Left lobe of liver (tissue), 2 donors: ENCODE results near the gene EEA1. TPM values are rescaled to one million over a fixed set of nuclear protein-coding genes. Genes with fewer than 3 reads are reported as not detected.
"Not testable (repeated sequence)": the region's sequence is repeated elsewhere in the genome, so short reads cannot be mapped to it uniquely, and the experiment has no call there.

Source experiments
- ATAC-seq: fragments of 200-7000 bp; cut with Tn5 transposase; one replicate; pipeline ENCODE4 v1.9.1; 2020; ENCODE audit warnings: mild to moderate bottlenecking, moderate library complexity
- DNase-seq: peaks from one replicate; pipeline ENCODE4 v3.0.0-alpha.2; 2020; ENCODE audit warnings: low spot score
- total RNA-seq: library from RNA; stranded (reverse); gene quantifications from one replicate; pipeline ENCODE4 v1.2.1, GENCODE V29; 2021
- donor health status: DM: no; HTN: no; CAD: no; lungs with moderate emphysema.
- donor health status: DM: no; HTN: yes; CAD: no.

Gene EEA1
- total RNA-seq, 1 donor from 2014 or later = 12.5 TPM

DNA sequence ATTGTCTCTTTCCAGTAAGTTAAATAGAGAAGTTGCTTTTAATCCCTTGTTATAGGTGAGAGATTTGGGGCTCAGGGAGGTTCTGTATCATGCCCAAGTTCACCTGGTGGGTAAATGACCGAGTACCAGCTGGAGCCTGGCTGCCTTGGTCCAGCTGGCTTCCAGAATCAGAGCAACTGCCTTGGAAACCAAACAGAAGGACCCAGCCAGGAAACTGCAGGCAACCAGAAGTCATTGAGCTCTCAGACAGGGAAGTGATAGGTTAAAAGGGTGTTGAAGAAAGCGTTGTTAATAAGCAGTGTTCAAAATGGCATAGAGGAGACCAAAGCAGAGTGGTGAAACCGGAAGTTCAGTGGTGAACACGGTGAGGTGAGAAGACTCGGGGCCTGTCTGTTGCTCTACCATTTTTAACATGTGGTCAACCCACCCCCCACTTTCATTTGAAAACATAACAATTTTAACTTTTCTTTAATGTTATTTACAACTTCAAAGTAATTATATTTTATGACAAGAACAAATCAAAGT, 171.4 kb downstream of the EEA1 start:
- DNase-seq (no peak), ATAC-seq (no peak)

DNA sequence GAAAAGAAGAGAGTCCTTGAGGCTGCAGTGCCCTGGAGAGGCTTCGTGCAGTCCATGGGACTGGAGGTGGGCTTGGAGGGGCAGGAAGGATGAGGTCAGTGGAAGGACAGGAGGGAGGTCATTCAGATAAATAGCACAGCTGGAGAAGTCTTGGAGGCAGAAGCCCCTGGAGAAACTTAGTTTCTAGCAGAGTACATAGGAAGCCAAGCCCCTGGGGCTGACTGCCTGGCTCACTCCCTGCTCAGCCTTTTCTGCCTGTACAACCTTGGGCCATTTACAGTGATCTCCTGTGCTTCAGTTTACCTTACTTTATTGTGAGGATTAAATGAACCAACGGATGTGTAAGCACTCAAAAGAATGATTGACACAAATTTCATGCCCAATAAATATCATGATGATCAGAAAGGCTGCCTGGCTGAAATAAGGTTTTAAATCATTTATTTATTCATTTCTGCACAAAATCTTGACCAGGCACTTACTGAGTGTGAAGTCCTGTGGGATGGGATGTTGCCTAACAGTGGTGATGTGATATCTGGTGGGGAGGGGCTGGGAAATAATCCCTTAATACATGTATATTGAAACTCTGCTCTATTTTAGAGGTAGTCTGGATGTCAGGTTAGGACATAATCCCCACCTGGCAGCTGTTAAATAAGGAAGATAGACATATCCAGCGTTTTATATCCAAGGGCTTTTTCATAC, 172.0 kb downstream of the EEA1 start:
- DNase-seq = no peak
- ATAC-seq = no peak

DNA sequence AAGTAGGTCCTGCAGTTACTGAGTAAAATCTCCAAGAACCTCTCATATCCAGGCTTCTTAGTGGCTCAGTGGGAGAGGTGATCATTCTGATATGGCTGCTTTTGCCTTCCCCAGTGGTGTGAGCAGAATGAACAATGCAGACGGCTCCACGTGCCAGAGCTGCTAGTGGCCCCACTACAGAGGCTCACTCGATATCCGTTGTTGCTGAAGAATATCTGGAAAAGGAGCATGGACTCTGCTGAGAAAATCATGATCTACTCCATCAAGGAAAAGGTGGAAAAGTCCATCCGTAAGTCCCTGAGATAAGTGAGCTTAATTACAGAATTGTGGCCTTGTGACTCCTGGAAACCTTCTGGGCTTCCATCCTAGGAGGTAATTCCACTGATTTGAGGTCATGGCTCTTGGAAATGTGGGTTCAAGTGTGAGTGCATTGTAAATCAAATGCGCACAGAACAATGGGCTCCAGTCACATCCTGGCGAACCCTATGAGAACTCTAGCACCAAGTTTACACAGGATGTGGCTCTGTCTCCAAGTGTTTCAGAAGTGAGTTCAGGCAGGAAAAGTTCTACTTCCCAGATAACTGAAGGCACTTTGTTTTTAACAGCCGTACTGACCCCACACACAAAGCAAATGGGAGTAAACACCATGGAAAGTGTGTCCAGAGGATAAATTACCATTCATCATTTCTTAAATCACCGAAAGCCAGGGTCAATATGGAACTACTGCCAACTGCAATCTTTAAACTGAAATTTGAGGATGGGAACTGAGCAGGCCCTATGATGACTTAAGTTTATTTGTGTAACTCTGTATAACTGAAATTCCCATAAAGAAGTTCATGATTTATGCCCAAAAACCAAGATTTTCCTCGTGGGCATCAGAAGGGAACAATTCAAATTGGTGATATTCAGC, 174.9 kb downstream of the EEA1 start:
- no peak for DNase-seq
- ATAC-seq = peak; percentile 65

DNA sequence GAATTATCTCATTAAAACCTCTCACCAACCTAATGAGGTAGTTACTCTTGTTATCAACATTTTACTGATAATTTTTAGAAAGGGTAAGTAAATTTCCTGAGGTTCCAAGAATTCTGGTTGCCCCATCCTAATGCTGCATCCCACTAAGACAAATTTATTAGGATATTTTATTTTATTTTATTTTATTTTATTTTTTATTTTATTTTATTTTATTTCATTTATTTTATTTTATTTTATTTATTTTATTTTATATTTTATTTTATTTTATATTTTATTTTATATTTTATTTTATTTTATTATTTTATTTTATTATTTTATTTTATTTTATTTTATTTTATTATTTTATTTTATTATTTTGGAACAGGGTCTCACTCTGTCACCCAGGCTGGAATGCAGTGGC, 179.4 kb downstream of the EEA1 start:
- not testable (repeated sequence) for DNase-seq, ATAC-seq

DNA sequence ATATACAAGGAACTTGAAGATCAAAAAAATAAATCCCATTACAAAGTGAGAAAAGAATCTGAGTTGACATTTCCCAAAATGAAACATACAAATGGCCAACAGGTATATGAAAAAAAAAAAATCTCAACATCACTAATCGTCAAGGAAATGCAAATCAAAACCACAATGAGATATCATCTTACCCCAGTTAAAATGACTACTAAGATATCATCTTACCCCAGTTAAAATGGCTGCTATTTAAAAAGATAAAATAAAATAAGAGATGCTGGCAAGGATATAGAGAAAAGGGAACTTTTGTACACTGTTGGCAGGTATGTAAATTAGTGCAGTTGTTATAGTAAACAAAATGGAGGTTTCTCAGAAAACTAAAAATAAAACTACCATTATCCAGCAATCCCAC, 181.9 kb downstream of the EEA1 start:
- DNase-seq (no peak), ATAC-seq (no peak)

DNA sequence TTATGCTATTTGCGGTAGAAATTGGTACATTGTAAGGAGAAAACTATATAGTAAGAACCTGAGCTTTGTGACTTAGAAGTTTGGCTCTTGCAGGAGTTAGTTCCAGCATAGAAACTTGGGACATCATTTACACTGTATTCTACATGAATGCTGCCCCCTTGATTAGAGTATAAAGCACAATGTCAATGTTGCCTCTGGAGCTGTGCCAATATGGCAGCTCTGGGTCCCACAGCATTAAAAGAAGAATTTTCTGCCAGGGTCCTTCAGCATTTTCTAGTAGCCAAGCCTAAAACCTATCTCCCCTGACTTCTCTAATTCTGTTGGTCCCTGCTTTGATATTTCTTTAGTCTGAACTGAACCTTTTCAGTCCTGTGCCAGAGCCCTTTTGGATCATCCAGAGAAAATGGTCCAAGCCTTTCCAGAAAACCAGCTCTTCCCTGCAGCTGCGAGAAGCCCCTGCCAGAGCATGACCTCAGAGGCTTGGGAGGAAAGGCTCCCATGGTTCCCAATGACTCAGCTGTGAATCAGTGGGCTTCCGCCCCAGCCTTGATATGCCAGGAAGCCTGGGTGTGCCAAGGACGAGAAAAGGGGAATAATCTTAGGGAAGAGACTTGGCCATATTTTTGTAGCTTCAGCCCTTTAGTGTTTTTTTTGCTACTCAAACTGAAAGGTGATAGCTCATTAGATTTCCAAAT, 183.1 kb downstream of the EEA1 start:
- DNase-seq (no peak), ATAC-seq (no peak)

DNA sequence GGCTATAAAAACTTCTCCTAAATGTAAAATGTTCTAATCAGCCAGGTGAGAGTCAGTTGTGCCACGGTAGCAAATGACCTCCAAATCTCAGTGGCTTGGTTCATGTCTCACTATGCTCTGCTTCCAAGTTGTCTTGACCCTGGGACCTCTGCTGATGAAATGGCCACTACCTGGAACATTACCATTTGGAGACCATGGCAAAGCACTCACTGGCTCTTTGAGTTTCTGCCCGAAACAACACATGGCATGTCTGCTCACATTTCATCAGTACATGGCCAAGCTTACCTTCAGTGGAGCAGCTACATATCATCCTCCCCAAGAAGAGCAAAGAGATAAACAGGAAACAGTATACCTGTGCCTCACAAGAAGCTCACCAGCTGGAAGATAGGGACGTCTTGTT, 186.1 kb downstream of the EEA1 start:
- no peak for DNase-seq
- ATAC-seq = no peak

DNA sequence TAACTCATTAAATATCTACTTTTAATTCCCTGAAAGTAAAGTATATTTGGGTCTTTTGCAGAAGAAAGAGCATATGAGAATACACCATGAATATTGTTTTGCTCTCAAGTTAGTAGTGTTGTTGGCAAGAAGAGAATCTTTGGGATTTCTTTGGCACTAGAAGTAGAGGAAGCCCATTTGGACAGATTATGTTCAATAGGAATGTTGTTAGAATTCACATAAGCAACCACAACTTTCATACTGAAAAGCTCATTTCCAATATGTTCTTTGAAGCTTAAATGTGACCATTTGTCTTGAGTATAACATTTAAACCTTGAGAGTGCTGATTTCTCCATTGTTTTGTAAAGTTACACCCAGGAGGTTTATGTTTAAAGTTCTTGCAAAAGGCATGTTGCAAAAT, 188.7 kb downstream of the EEA1 start:
- no peak for DNase-seq
- ATAC-seq = no peak

DNA sequence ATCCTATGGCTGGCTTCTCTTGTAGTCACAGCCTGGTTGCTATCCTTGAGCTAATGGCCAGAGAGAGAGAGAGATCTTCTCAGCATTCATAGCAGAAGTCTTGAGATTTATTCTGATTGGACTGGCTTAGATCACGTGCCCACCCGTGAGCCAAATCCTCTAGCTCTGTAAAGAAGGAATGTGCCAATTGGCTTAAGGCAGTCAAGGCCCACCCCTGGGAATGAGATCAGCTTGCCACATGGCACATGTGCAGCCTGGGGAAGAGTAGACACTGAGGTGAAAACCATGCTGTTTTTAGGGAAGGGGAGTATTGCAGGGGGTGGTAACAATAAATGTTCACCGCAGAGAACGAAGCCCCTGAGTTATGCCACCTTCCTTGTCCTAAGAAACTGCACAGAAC, 190.0 kb downstream of the EEA1 start:
- no peak for ATAC-seq
- no peak for DNase-seq

DNA sequence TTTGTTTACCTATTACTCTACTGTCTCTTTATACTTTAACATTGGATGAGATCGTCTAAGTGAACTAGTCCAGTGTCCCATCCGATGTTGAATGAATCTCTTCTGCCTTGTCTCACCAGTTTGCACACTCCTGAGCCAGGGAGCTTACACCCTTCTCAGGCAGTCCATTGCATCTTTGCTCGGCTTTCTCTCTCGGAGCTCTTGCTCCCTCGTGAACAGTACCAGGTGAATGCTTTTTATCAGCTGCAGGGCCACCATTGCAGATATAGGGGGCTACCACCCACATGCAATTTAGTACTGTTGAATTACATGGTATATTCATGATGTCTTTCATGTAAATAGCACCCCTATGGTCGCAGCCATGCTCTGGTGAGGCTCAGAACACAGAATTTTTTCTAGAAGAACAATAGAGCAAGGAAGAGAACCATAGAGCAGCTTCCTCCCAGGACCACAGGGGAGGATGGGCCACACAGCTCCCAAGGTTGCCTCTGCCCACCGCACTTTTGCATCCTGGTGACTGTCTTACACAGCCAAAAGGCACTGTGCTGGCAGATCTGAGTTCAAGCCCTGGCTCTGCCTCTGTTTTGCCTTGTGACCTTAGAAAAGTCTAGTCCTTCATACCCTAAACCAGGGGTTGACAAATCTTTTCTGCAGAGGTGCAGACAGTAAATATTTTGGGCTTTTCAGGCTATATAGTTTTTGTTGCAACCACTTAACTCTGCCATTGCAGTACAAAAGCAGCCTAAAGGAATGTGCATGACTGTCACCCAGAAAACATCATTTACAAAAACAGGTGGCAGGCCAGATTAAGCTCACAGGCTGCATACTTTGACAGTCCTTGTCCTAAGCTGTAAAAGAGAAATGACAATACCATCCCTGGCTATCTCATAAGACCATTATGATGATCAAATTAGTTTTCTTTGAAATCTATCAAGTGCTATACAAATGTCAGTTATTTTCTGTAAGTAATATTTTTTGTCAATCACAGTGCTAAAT, 190.9 kb downstream of the EEA1 start:
- DNase-seq (no peak), ATAC-seq (no peak)

DNA sequence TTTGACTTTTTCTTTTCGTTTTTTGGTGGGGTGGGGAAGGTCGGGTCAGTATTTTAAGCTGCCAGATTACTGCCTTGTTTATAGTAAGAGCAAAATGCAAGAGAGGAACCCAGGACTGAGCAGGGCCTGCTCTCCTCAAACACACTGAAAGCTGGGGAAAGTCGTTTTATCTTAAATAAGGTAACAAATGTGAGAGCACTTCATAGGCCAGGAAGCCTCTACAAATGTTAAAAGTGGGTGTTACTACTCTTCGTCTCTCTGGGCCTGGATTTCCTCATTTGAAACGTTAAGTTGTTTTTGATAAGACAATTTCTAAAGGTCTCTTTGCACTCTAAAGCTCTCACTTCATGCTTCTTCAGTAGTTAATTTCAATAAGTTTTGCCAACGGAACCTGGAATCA, 192.5 kb downstream of the EEA1 start:
- ATAC-seq (no peak), DNase-seq (no peak)

DNA sequence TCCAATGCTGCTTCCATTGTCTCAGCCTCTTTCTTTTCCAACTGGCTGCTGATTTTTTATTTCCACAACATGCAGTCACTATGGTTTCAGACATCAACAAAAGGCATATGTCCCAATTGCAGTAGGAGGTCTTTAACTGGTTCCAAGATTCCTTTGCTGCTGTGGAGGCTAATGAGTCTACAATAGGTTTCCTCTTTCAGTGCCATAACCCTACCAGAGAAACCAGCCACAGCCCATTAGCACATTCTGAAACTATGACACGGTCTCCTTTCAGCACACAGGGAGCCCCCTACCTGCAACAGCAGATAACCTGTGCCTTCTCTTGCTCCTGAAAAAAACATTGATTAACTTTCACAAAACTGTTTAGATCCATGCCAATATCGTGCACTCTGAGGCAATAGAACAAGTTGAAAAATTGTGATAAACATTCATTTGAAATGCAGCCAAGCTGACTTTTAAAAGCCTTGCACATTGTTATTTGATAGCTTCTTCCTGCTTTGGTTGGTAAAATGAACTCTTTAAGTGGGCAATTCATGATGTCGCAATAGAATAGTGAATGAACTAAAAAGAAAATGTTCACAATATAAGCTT, 193.9 kb downstream of the EEA1 start:
- DNase-seq (no peak), ATAC-seq (peak; percentile 45)

DNA sequence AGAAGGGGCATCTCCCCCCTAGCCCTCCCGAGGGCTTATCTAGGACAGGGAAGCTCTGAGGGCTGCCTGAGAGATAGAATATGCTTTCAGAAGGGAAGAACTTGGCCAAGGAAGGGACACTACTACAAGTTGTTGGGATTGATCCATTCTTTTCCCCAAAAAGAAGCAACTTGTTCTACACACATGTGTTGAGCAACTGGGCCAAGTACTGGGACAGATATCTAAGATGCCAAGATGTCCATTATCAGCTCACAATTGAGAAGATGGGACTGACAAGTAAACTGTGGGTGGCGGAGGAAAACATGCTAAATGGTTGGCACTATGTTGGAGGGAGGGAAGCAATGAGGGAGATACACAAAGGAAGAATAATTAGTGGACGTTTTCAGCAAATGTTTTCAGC, 195.4 kb downstream of the EEA1 start:
- no peak for DNase-seq

DNA sequence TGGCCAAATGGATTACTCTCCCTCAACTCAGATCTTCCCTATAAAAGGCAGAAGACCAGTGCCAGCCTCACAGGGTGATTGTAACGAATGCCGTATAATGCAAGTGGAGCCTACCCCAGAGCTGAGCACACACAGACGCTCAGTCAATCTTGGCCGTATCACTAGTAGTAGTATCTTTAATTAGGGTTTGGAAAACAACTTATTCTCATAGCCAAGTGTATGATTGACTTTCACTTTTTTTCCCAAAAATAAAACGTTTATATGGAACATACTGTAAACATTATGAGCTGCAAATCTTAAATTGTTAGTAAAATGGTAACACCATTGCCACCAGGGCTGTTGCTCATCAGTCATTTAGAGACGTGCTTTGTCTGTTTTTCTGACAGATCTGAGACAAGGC, 195.9 kb downstream of the EEA1 start:
- ATAC-seq (no peak), DNase-seq (no peak)

More for the DNA sequence above, 195.4 kb downstream of the EEA1 start:
- no peak for ATAC-seq

DNA sequence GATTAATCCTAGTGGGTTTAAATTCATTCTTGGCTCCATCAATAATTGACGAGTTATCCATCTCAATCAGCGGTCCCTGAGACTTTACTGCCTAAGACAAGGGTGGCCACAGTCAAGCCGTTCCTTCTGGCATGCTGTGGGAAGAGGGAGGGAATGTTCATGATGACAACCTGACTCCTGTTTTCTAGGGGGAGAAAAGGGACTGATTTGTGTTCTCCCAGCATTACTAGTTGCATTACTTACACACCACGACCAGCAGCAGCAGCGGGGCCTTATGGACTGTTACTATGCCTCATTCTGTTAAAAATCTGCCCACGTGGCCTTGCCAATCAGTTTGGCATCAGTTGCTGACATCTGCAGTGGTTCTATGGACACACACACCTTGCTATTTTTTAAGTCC, 196.4 kb downstream of the EEA1 start:
- no peak for DNase-seq
- ATAC-seq = no peak

DNA sequence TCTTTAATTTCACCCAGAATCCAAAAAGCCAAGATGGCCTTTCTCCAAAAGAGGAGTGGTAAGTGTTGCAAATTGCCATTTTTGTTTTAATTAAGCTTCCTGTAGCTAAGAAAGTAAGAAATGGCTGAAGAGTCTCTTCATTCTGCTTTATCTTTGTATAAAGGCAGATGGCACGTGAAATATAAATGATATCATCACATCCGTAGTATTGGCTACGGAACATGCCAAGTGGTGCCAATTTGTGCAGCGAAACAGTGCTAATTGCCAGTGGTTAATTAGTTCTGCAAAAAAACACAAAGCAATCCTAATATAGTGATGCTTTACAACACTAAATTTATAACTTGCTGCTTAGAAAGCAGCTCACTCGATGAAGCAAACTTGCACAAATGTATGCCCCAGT, 196.9 kb downstream of the EEA1 start:
- DNase-seq = no peak
- no peak for ATAC-seq

DNA sequence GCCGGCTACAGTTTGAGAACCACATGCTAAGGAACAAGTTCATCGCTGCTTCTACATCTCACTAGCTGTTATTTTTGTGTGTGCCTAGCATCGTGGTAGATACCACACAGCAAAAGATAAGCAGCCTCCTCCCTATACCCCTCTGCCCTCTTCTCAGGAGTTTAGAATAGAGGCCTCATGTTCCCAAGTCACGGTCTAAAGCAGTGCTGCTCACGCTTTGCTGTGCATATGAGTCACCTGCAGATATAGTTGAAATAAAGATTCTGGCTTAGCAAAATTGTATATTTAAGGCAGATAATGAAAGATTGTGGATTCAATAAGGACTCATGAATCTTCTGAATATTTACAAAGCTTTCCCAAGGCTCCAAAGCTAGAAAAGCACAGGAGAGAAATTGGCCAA, 198.3 kb downstream of the EEA1 start:
- DNase-seq (no peak), ATAC-seq (no peak)

DNA sequence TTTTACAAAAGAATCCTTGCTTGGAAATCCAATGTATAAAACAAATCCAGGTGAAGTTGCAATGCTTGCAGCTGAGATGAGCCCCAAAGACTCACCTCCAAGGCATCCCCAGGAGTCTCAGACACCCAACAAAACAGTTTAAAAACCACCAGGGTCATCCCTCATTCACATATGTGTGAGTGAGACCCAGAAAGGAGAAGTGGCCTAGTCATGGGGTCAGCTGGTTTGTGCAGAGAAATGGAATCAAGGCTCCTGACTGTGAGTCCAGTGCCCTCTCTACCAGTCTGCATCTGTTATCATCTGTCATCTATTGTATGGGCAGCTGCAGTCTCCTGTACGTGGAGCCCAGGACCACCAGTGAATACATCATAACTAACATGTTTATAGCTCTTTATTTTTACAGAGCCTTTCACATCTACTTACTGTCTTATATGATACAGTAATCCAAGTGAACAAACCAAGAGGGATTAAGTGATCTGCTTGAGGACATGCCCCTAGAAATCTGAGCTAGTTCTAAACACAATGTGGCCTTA, 199.3 kb downstream of the EEA1 start:
- DNase-seq (no peak), ATAC-seq (no peak)

DNA sequence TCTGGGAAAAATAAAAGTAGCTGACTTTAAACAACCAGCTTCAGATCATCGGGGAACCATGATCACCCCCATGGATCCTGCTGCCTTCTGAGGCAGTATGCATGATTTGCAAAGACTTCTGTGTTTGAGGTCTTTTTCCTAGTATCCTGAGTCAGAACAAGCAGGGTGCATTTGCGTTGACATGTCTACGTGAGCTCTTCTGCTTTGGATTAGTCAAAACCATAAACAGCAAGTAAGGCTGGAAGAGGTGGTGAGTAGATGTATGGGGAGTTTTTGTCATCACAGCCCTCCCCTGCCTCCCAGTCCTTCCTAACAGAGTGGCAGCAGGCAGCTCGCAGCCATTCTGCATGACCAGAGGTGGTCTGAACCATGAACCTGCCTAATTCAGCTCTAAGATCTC, 202.2 kb downstream of the EEA1 start:
- DNase-seq = no peak
- no peak for ATAC-seq

DNA sequence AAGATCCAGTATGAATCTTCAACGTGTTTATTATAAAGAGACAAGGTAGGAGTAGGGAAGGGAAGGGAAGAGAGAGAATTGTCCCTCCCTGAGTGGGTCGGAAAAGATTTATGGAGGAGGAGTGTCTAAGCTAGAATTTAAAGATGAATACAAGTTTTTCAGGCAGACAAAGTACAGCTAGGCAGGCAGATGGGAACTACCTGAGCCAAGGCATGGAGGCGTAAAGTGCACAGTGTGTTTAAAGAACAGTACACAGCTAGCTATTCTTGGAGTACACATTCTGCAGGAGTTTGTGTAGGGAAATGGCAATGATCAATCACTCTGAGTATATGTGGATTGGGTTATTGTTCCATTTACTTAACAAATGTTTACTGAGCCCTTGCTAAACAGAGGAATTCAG, 206.2 kb downstream of the EEA1 start:
- DNase-seq (no peak), ATAC-seq (no peak)
